Stimulated activated CD8-positive, alpha-beta memory T cell treated with anti-CD3 and anti-CD28 coated beads, Interleukin-12 subunit alpha, Interleukin-12 subunit beta, amount 100 ng/mL, for 1 hour (primary cell): ENCODE data around the gene SYT1.

Experiments used
- DNase-seq: peaks from one replicate; pipeline ENCODE4 v3.0.0-alpha.2; 2020; ENCODE audit warnings: low read depth

Gene SYT1

GRCh38 chr12:78891646-78892353 is 27.2 kb downstream of the SYT1 start:
- no peak for DNase-seq

- no peak for DNase-seq
Measured at GRCh38 chr12:78898416-78898815, 33.8 kb downstream of the SYT1 start.

- no peak for DNase-seq
Measured at GRCh38 chr12:78914859-78915331, 50.3 kb downstream of the SYT1 start.

- DNase-seq, result no peak
Measured at GRCh38 chr12:78916845-78917480, 52.4 kb downstream of the SYT1 start.

- no peak for DNase-seq
Measured at GRCh38 chr12:78917513-78917912, 52.9 kb downstream of the SYT1 start.

GRCh38 chr12:78918268-78918667 is 53.7 kb downstream of the SYT1 start:
- DNase-seq, result no peak

- DNase-seq, result no peak
Measured at GRCh38 chr12:78928200-78929074, 63.9 kb downstream of the SYT1 start.

GRCh38 chr12:78929075-78929418 is 64.5 kb downstream of the SYT1 start:
- no peak for DNase-seq

GRCh38 chr12:78931466-78931990 is 67.0 kb downstream of the SYT1 start:
- no peak for DNase-seq

GRCh38 chr12:78933014-78933413 is 68.4 kb downstream of the SYT1 start:
- DNase-seq, result no peak

- DNase-seq, result no peak
Measured at GRCh38 chr12:78938341-78939084, 73.9 kb downstream of the SYT1 start.

GRCh38 chr12:78949532-78949931 is 85.0 kb downstream of the SYT1 start:
- DNase-seq, result no peak

GRCh38 chr12:78951803-78952551 is 87.4 kb downstream of the SYT1 start:
- no peak for DNase-seq

GRCh38 chr12:78952552-78952929 is 88.0 kb downstream of the SYT1 start:
- DNase-seq, result no peak

GRCh38 chr12:78958941-78959340 is 94.4 kb downstream of the SYT1 start:
- DNase-seq, result no peak

GRCh38 chr12:78959556-78959955 is 95.0 kb downstream of the SYT1 start:
- no peak for DNase-seq

GRCh38 chr12:78961171-78961570 is 96.6 kb downstream of the SYT1 start:
- DNase-seq, result no peak

GRCh38 chr12:78963439-78964227 is 99.1 kb downstream of the SYT1 start:
- no peak for DNase-seq

- DNase-seq, result no peak
Measured at GRCh38 chr12:78964521-78964920, 99.9 kb downstream of the SYT1 start.

- no peak for DNase-seq
Measured at GRCh38 chr12:78966062-78966461, 101.5 kb downstream of the SYT1 start.
